ENCODE data around the gene NRG3.

GRCh38 chr10:81873231-81873931, 1.6 kb upstream of the NRG3 start:
- no peak for TF ChIP-seq REST (IDR thresholded peaks at IDR 0.05; ENCODE audit: insufficient read depth in 1 of 2, low read depth in 2 of 2, low read length in 1 of 2)
- TF ChIP-seq CTCF (IDR thresholded peaks at IDR 0.05) = no peak
- no peak for TF ChIP-seq POLR2AphosphoS5 (IDR thresholded peaks at IDR 0.05; ENCODE audit: low read depth, low read length)

Measured in Panc1 (cell line).